Measurements from ENCODE around the gene LILRB1. TPM values are rescaled to one million over a fixed set of nuclear protein-coding genes. Genes with fewer than 3 reads are reported as not detected.
"Not testable (repeated sequence)": the region's sequence is repeated elsewhere in the genome, so short reads cannot be mapped to it uniquely, and the experiment has no call there.

LILRB1 gene
- total RNA-seq, 2 experiments from 2014 or later = 0.91 to 0.92 TPM

GRCh38 chr19:54673222-54673621 is 42.9 kb downstream of the LILRB1 start:
- H3K4me1 Mint-ChIP-seq (ENCODE audit: low read depth) = peaks cover 8% of the 10 kb centered on the region
- H3K27me3 Mint-ChIP-seq (ENCODE audit: low read depth) = peaks cover 12% of the 10 kb centered on the region
- DNase-seq (no peak), ATAC-seq (no peak)
- H3K4me3 Mint-ChIP-seq = no peak overlapping the region
- H3K27ac Mint-ChIP-seq = no peak overlapping the region
- ChIA-PET CTCF (interaction anchor here (0.9 to 4.2 kb wide), 10 partner anchors 9 to 208 kb away, joined by 3 to 48 read pairs (median 4); partner anchors contain the start of genes CDC42EP5 and LAIR2), POLR2A (no interaction called here)
- no peaks in the 10 kb centered on the region for H3K36me3 Mint-ChIP-seq (ENCODE audit: low read depth)
- H3K9me3 Mint-ChIP-seq (ENCODE audit: insufficient read depth) = peaks cover 7% of the 10 kb centered on the region

- H3K4me3 Mint-ChIP-seq = no peak overlapping the region
- H3K27me3 Mint-ChIP-seq (ENCODE audit: low read depth) = peaks cover 10% of the 10 kb centered on the region
- H3K36me3 Mint-ChIP-seq (ENCODE audit: low read depth) = no peaks in the 10 kb centered on the region
- CTCF ChIA-PET = interaction anchor here (0.6 to 4.2 kb wide), 21 partner anchors 9 to 957 kb away, joined by 3 to 48 read pairs (median 4); partner anchors contain the start of genes LAIR2 and MBOAT7
- no peak for ATAC-seq
- H3K9me3 Mint-ChIP-seq (ENCODE audit: insufficient read depth) = no peaks in the 10 kb centered on the region
- peaks cover 8% of the 10 kb centered on the region for H3K4me1 Mint-ChIP-seq (ENCODE audit: low read depth)
- peak; percentile 49 for DNase-seq
- no peak overlapping the region for H3K27ac Mint-ChIP-seq
- POLR2A ChIA-PET = no interaction called here
These were observed 43.8 kb downstream of the LILRB1 start for GRCh38 chr19:54674021-54674617.

DNA sequence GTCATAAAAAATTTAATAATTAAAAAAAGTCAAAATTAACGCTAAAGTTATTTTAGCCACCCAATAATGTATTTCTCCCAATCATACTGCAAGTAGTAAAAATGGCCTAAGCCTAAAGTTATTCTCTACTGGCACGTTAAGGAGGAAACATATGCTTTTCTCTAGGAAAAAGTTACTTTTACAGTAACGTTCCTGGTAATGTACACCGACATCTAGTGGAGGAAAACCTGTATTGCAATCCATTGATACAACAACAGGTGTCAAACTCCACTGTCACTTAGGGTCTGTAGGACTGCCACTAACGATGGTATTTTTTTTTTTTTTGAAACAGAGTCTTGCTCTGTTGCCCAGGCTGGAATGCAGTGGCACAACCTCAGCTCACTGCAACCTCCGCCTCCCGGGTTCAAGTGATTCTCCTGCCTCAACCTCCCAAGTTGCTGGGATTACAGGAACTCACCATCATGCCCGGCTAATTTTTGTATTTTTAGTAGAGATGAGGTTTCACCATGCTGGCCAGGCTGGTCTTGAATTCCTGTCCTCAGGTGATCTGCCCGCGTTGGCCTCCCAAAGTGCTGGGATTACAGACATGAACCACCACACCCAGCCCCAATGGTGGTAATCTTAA is 46.0 kb downstream of the LILRB1 start:
- POLR2A ChIA-PET; H3K27me3 Mint-ChIP-seq (ENCODE audit: low read depth); H3K9me3 Mint-ChIP-seq (ENCODE audit: insufficient read depth); H3K27ac Mint-ChIP-seq; H3K4me1 Mint-ChIP-seq (ENCODE audit: low read depth); H3K36me3 Mint-ChIP-seq (ENCODE audit: low read depth); H3K4me3 Mint-ChIP-seq; ATAC-seq: not testable (repeated sequence)
- CTCF ChIA-PET = interaction anchor here (0.9 to 4.2 kb wide), 5 partner anchors 15 to 199 kb away, joined by 3 to 48 read pairs (median 3); no protein-coding TSS in a partner anchor
- peak; percentile 40 for DNase-seq

GRCh38 chr19:54677217-54677616 is 46.9 kb downstream of the LILRB1 start:
- ChIA-PET CTCF (interaction anchor here (0.9 to 1.6 kb wide), 4 partner anchors 118 to 200 kb away, joined by 3 to 11 read pairs (median 5); no protein-coding TSS in a partner anchor), POLR2A (interaction anchor here (0.6 kb wide), 1 partner anchor 230 kb away, joined by 3 read pairs; no protein-coding TSS in a partner anchor)
- H3K27ac Mint-ChIP-seq = no peak overlapping the region
- DNase-seq (no peak), ATAC-seq (no peak)
- no peaks in the 10 kb centered on the region for H3K9me3 Mint-ChIP-seq (ENCODE audit: insufficient read depth)
- H3K4me1 Mint-ChIP-seq (ENCODE audit: low read depth) = peaks cover 8% of the 10 kb centered on the region
- no peaks in the 10 kb centered on the region for H3K36me3 Mint-ChIP-seq (ENCODE audit: low read depth)
- H3K4me3 Mint-ChIP-seq = no peak overlapping the region
- peaks cover 2% of the 10 kb centered on the region for H3K27me3 Mint-ChIP-seq (ENCODE audit: low read depth)

GRCh38 chr19:54681596-54681995 is 51.3 kb downstream of the LILRB1 start:
- H3K9me3 Mint-ChIP-seq (ENCODE audit: insufficient read depth); POLR2A ChIA-PET; ATAC-seq; H3K27ac Mint-ChIP-seq; H3K27me3 Mint-ChIP-seq (ENCODE audit: low read depth); H3K4me1 Mint-ChIP-seq (ENCODE audit: low read depth); DNase-seq; H3K4me3 Mint-ChIP-seq; H3K36me3 Mint-ChIP-seq (ENCODE audit: low read depth): not testable (repeated sequence)
- CTCF ChIA-PET = interaction anchor here (0.9 to 1.2 kb wide), 2 partner anchors 200 to 203 kb away, joined by 3 to 6 read pairs; no protein-coding TSS in a partner anchor

- H3K27me3 Mint-ChIP-seq (ENCODE audit: low read depth) = peaks cover 6% of the 10 kb centered on the region
- no peak for DNase-seq
- ChIA-PET CTCF (interaction anchor here (1.2 to 6.2 kb wide), 2 partner anchors 8 to 203 kb away, joined by 3 to 23 read pairs; no protein-coding TSS in a partner anchor), POLR2A (no interaction called here)
- no peaks in the 10 kb centered on the region for H3K36me3 Mint-ChIP-seq (ENCODE audit: low read depth)
- H3K9me3 Mint-ChIP-seq (ENCODE audit: insufficient read depth) = no peaks in the 10 kb centered on the region
- H3K27ac Mint-ChIP-seq = no peak overlapping the region
- no peak overlapping the region for H3K4me3 Mint-ChIP-seq
- ATAC-seq = no peak
- H3K4me1 Mint-ChIP-seq (ENCODE audit: low read depth) = no peaks in the 10 kb centered on the region
These were observed 52.1 kb downstream of the LILRB1 start for GRCh38 chr19:54682306-54682856.

GRCh38 chr19:54684527-54684926 is 54.2 kb downstream of the LILRB1 start:
- no peaks in the 10 kb centered on the region for H3K36me3 Mint-ChIP-seq (ENCODE audit: low read depth)
- H3K27me3 Mint-ChIP-seq (ENCODE audit: low read depth) = peaks cover 9% of the 10 kb centered on the region
- no peak overlapping the region for H3K27ac Mint-ChIP-seq
- ChIA-PET CTCF (interaction anchor here (1.2 to 6.2 kb wide), 3 partner anchors 10 to 234 kb away, joined by 3 to 23 read pairs (median 3); no protein-coding TSS in a partner anchor), POLR2A (no interaction called here)
- ATAC-seq (no peak), DNase-seq (peak; percentile 57)
- no peaks in the 10 kb centered on the region for H3K4me1 Mint-ChIP-seq (ENCODE audit: low read depth)
- H3K4me3 Mint-ChIP-seq = no peak overlapping the region
- no peaks in the 10 kb centered on the region for H3K9me3 Mint-ChIP-seq (ENCODE audit: insufficient read depth)

Small RNAs within 50 kb of the gene (microRNA-seq; reads per million reads assigned to microRNA genes)
- gene MIR8061 = not detected

Other genes with a start within 250 kb of the LILRB1 start
- 1 to 10 TPM in 1 of 2 experiments, under 1 TPM in 1; 0.99 to 1.3 TPM for gene TTYH1, start 215.0 kb upstream of the LILRB1 start, total RNA-seq
- gene LENG8, start 181.3 kb upstream of the LILRB1 start, total RNA-seq = 100 to 1,000 TPM; 171 to 181 TPM
- gene LENG9, start 166.7 kb upstream of the LILRB1 start, total RNA-seq = 1 to 10 TPM; 5.3 to 5.6 TPM
- not detected for gene CDC42EP5, start 157.2 kb upstream of the LILRB1 start, total RNA-seq
- gene LAIR2, start 127.7 kb upstream of the LILRB1 start, total RNA-seq = 1 to 10 TPM; 1.4 to 1.6 TPM
- gene LILRA2, start 56.7 kb upstream of the LILRB1 start, total RNA-seq = not detected
- not detected for gene LILRA1, start 36.9 kb upstream of the LILRB1 start, total RNA-seq
- not detected for gene LILRB4, start 32.5 kb downstream of the LILRB1 start, total RNA-seq
- gene KIR3DL3, start 94.0 kb downstream of the LILRB1 start, total RNA-seq = under 1 TPM in 1 of 2 experiments, not detected in 1; 0.13 TPM
- gene KIR2DL3, start 108.0 kb downstream of the LILRB1 start, total RNA-seq = under 1 TPM; 0.21 to 0.24 TPM
- gene KIR2DL1, start 139.3 kb downstream of the LILRB1 start, total RNA-seq = not detected
- gene KIR2DL4, start 173.1 kb downstream of the LILRB1 start, total RNA-seq = not detected
- gene KIR3DL1, start 186.0 kb downstream of the LILRB1 start, total RNA-seq = under 1 TPM in 1 of 2 experiments, not detected in 1; 0.29 TPM
- gene KIR2DS4, start 202.2 kb downstream of the LILRB1 start, total RNA-seq = under 1 TPM in 1 of 2 experiments, not detected in 1; 0.18 TPM
- under 1 TPM; 0.44 to 0.61 TPM for gene KIR3DL2, start 220.0 kb downstream of the LILRB1 start, total RNA-seq
- not detected for gene FCAR, start 243.8 kb downstream of the LILRB1 start, total RNA-seq

Data from activated CD8-positive, alpha-beta T cell treated with anti-CD3 and anti-CD28 coated beads, Interleukin-2, amount 10 ng/mL, durations not matched to agents 7 days and 5 days (primary cell).